ENCODE data around the gene SUMO4. TPM values are rescaled to one million over a fixed set of nuclear protein-coding genes. Genes with fewer than 3 reads are reported as not detected.

SUMO4 gene
- total and polyA plus RNA-seq, 12 donors = 0.06 to 0.68 (median 0.37) TPM; not detected in 1

- no peaks in the 10 kb centered on the region for H3K4me1 ChIP-seq
- H3K36me3 ChIP-seq = no peaks in the 10 kb centered on the region
- ATAC-seq (no peak), DNase-seq (no peak)
- intact Hi-C loops (cut with DNase I) = loop anchor here in 2 of 10 donors (5.0 to 10.0 kb wide), 2 partner anchors 76 to 78 kb away; no protein-coding TSS in a partner anchor
- 72 to 81% methylated on average over 3 of the region's 3 CpGs for WGBS, 2 donors
- H3K27ac ChIP-seq = no peak overlapping the region
- peaks cover 0 to 38% (median 7%) of the 10 kb centered on the region in 7 donors for H3K27me3 ChIP-seq
- no peak for TF ChIP-seq CTCF (IDR thresholded peaks at IDR 0.05)
- no peak overlapping the region for H3K4me3 ChIP-seq
- no peaks in the 10 kb centered on the region for H3K9me3 ChIP-seq
These were observed 38.8 kb downstream of the SUMO4 start for GRCh38 chr6:149438855-149439254.

DNA sequence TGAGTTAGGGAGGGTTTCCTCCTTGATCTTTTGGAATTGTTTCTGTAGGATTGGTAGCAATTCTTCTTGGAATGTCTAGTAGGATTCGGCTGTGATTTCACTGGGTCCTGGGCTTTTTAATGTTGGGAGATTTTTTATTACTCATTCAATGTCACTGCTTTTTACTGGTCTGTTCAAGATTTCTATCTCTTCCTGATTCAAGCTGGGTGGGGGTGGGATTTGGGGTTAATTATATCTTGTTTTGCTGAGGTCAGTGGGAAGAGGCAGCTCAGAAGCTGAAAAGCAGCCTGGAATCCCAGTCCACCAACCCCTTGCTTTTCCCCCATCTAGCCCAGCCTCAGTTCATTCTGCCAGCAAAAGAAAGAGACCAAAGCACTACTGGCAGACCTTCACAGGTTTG is 39.6 kb downstream of the SUMO4 start:
- intact Hi-C loops (cut with DNase I) = loop anchor here in 3 of 10 donors (5.0 to 10.0 kb wide), 2 partner anchors 75 to 78 kb away; no protein-coding TSS in a partner anchor
- Histone ChIP-seq H3K9me3 (no peaks in the 10 kb centered on the region), H3K27ac (no peak overlapping the region), H3K36me3 (no peaks in the 10 kb centered on the region), H3K4me3 (no peak overlapping the region), H3K4me1 (no peaks in the 10 kb centered on the region), H3K27me3 (peaks cover 0 to 38% (median 7%) of the 10 kb centered on the region in 7 donors)
- ATAC-seq (no peak), DNase-seq (no peak)
- 88 to 93% methylated on average over 1 of the region's 1 CpG for WGBS, 2 donors
- no peak for TF ChIP-seq CTCF (IDR thresholded peaks at IDR 0.05)

- Histone ChIP-seq H3K4me3 (no peak overlapping the region), H3K9me3 (no peaks in the 10 kb centered on the region), H3K27ac (no peak overlapping the region), H3K4me1 (peaks cover 0 to 4% (median 0%) of the 10 kb centered on the region in 9 donors), H3K27me3 (peaks cover 0 to 45% (median 15%) of the 10 kb centered on the region in 7 donors), H3K36me3 (no peaks in the 10 kb centered on the region)
- ATAC-seq (no peak), DNase-seq (no peak)
- intact Hi-C loops (cut with DNase I) = loop anchor here in 1 of 10 donors (5.0 kb wide), 1 partner anchor 76 kb away; no protein-coding TSS in a partner anchor
- WGBS, 2 donors = 88 to 94% methylated on average over 16 of the region's 16 CpGs
- TF ChIP-seq CTCF (IDR thresholded peaks at IDR 0.05) = no peak
These were observed 40.9 kb downstream of the SUMO4 start for GRCh38 chr6:149440735-149441671.

GRCh38 chr6:149441740-149442139 is 41.7 kb downstream of the SUMO4 start:
- no peak for TF ChIP-seq CTCF (IDR thresholded peaks at IDR 0.05)
- Histone ChIP-seq H3K36me3 (no peaks in the 10 kb centered on the region), H3K9me3 (no peaks in the 10 kb centered on the region), H3K4me1 (peaks cover 0 to 4% (median 0%) of the 10 kb centered on the region in 9 donors), H3K27ac (no peak overlapping the region), H3K4me3 (no peak overlapping the region), H3K27me3 (peaks cover 0 to 47% (median 23%) of the 10 kb centered on the region in 7 donors)
- DNase-seq (no peak), ATAC-seq (no peak)
- WGBS, 2 donors = 91 to 94% methylated on average over 9 of the region's 9 CpGs
- intact Hi-C loops (cut with DNase I) = loop anchor here in 1 of 10 donors (5.0 kb wide), 1 partner anchor 76 kb away; no protein-coding TSS in a partner anchor
